Inflammatory macrophage treated with lipopolysaccharide for 4 hours (primary cell): ENCODE measurements around the gene EMC9.

Experiments
- DNase-seq: peaks from one replicate; pipeline ENCODE4 v3.0.0-alpha.2; 2020

The EMC9 gene, protein sequence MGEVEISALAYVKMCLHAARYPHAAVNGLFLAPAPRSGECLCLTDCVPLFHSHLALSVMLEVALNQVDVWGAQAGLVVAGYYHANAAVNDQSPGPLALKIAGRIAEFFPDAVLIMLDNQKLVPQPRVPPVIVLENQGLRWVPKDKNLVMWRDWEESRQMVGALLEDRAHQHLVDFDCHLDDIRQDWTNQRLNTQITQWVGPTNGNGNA

DNA sequence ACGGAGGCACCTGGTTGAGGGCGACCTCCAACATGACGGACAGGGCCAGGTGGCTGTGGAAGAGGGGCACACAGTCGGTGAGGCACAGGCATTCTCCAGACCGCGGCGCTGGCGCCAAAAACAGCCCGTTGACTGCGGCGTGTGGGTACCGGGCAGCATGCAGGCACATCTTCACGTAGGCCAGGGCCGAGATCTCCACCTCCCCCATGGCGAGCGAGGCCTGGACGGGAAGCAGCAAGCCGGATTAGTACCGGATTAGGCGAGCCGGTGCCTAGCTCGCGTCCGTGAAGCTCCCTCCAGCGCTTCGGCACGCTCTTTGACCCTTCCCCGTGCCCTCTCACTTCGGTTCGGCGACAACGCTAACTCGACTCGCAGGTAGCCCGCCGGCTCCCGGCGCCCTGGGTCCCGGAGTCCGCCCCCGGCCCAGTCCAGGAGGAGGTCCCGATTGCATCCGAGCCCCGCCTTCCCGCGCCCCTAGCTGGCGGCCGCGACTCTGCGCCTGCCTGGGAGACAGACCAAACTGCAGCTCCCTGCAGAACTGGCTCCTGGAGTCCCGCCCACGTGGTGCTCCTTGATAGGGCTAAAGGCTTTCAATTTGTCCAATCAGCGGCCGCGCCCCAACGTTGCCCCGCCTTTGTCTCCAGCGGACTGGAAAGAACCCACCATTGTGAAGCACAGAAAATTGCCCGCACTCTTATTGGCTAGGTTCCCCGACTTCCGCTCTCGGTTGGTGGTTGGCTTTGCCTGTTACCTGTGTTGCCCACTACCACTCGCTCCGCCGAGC is at the start of gene EMC9:
Gene EMC9 (minus strand): TSS at position 495 of the 784 bp plus-strand sequence. CDS start 287 bp downstream, at position 208.
- DNase-seq, result peak; percentile 100

DNA sequence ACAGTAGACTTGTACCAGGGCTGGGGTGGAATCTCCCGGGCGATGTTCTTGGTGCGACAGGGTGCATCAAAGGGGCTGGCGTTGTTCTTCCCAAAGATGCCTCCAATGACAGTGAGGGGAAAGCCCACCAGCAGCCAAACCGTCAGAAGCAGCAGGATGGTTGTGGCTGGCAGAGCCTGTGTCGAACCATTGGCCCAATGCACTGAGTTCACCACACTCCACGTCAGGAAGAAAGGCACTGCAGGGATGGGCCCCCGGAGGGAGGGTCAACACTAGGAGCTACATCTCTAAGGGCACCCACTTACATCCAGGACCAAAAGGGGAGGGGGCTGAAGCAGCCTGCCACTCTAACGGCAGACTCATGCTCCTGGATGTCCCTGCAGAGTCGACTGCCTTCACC is 49.0 kb upstream of the EMC9 start:
- no peak for DNase-seq

DNA sequence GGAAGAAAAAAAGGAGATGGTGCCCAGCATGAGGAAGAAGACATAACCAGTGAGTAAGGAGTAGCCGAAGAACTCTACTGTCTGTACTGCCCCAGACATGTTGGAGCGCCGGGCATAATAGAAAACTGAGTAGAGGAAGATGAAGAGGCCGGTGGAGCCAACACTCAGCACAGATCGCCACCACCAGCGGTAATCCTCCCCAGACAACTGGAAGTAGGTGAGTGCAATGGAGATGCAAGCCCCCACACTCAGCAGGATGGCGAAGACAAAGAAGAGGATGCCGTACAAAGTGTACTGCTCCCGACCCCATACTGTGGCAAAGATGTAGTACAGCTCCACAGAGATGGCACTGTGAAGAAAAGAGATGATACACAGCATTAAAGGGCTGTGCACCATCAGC is 48.1 kb upstream of the EMC9 start:
- DNase-seq, result no peak

DNA sequence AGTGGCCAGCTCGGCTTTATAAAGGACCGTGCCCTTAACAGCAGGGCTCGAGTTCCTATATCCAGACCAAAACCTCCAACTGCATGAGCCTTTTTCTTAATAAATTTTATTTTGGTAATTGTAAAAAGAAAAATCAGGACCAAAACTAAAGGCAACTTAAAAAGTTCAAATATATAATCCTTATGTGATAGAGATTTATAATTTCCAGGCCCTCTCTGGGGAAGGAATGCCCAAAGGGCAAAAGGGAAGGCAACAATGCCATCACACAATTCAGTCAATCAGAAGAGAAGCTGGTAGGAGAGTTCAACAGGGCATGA is 47.6 kb upstream of the EMC9 start:
- DNase-seq, result no peak

DNA sequence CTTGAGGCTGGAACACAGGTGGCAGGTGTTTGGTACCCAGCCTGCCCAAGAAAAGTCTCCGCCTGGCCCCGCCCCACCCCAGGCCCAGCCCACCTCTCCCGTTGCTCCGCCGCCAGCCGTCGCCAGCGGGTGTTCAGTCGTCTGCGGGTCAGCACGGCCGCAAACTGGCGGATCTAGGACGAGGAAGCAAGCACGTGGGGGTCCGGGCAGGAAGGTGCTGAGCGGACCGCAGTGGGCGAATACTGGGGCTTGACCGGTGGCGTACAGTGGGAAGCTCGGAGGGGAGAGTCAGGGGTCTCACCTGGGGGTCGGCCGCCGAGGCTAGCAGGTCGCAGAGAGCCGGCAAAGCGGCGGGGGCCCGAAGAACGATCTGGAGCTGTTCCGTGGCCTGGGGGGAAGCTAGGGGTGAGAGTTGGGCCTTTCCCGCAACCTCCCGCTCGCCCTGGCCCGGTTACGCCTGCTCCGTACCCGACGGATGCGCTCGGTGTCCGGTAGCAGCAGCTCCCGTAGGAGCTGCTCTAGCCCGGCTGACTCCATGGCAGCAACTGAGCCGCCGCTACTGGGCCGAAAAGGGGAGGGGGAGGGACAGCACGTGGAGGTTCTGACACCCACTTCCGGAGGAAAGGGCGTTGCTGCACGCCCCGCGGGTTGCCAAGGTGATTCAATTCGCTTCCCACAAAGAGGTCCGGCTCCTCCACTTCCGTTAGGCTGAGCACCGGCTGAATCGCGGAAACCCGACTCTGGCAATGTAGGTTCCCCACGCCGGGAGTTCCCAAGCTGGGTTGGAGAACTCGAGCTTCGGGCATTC is 47.1 kb upstream of the EMC9 start, which contains the start of gene IPO4:
Gene IPO4 (minus strand): TSS at position 566 of the 808 bp plus-strand sequence. CDS start 29 bp downstream, at position 537.
- peak; percentile 96 for DNase-seq

DNA sequence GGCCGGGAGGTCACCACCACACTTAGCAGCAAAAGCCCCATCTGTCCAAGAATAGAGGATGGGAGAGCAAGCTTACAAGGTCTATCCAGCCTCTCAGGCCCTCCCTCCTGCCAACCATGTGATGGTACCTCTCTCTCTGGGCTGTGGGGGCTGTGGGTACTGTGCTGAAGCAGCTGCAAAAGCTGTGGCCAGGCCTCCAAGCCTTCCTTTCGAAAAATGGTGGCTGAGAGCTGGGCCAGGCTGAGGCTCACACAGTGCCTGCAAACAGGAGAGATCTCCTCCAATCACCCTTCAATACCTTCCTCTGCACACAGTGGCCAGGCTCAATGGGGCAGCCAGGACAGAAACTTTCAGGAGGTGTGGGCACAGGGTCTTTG is 46.1 kb upstream of the EMC9 start:
- DNase-seq, result no peak

DNA sequence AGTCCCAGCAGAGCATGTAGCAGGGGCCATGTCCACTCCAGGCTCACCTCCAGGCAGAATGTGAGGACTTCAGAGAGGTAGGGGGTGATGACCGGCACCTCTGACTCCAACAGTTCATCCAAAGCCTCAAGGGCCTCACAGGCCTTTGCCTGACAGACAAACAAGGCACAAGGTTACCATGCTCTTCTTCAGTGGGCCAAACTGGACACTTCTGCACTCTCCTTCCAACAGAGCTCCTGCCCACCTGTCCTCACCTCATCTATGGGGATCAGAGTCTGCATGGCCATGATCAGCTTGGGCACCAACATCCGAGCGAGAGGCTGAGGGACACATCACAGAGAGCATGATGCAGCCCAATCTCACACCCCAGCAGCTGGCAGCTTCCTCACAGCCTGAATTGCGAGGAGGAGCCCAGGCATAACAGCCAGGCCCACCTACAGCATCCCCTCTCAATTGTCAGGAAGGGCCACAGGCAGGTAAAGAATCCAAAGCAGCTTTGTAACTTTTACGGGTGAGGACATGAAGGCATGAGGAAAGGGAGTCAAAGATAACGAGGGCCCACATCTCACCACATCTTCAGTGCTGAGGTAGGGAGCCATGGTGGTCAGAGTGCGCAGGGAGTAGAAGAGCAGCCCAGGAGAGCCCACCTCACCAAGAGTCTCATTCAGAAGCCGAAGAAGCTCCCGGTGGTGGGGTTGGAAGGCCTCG is 45.6 kb upstream of the EMC9 start:
- no peak for DNase-seq

DNA sequence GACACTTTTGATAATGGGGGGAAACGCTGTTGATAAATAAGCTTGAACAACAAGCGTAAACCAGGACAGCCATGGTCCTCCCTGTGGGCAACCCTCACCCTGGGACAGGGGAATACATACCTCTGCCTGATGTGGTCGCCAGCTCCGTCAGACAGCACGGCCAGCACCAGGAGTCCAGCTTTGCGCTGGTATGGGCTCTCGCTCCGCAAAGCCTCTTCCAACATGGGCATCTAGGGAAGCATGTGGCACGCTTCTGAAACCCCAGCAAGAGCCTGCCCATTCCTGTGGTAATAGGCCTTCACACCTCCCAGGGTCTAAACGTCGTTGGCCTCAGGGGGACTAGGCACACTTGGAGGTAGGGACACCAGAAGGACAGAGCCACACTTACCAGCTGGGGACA is 44.4 kb upstream of the EMC9 start:
- no peak for DNase-seq

DNA sequence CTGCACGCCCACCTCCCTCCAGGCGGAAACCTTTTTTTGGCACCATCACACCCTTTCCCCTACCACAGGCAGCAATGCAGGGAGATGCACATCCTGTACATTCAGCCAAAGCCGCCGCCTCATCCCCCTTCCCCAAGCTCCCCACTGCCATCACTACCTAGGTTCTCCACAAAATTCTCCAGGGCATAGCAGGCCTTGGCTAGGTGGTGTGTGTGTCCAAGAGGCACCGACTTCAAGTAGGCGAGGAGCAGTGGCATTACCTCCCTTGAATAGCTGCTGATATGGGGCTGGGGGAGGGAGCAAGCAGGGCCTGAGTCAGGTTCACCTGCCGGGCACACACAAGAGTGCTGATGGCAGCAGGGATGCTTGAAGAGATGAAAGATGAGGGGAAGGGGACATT is 43.6 kb upstream of the EMC9 start:
- DNase-seq, result no peak

DNA sequence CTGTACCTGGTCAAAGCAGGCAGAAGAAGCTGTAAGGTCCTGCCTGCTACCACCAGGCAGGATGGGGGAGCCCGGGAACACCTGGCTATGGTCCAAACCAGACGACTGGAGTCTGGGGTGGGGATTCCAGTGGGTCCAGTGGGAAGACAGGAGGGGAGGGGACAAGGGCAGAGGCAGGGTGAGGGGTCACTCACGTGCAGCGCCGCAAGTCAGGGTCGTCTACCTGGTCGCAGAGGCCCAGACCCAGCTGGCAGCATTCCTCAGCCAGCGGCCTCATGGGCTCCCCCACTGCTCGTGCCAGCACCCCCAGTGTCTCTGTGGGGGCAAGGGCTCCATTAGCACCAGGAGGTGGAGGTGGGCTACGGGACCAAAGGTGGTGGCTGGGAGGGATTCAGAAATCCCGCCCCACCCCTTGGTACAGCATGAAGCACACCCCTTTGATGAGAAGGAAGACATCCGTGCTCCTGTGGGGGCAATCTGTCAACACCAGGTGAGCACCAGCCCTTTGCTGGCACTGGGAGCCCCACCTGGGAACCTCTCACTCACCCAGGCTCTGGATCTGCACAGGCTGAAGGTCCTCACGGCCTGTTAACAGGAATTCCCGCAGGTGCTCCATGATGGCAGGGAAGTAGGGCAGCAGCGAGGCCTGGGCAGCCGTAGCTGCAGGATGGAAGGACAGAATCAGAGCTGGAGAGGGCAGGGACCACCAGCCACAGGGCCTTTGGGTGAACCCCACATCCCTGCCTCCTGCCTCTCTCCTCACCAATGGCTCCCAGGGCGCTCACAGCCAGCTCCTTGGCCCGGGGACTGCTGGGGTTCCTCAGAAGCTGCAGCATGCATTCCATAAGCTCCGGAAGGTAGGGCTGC is 42.9 kb upstream of the EMC9 start:
- no peak for DNase-seq

DNA sequence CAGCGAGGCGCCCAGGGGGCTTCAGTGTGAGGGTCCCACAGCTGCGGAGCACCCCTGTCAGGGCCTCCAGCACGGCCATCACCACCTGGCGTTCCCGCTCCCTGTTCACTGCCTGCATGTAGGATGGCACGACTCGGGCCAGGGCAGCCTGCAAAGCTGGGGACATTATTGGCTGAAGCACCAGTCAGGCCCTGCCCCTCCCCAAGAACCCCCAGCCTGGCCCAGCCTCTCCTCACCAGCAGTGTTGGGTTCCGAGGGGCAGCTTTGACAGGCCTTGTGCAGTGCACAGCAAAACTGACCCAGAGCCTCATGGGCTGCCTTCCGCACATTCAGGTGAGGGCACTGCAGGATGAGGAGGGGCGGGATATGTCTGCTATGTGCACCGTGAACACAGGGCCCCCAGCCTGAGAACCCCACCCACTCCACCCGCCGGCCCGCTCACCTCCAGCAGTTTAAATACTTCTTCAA is 41.7 kb upstream of the EMC9 start:
- no peak for DNase-seq

DNA sequence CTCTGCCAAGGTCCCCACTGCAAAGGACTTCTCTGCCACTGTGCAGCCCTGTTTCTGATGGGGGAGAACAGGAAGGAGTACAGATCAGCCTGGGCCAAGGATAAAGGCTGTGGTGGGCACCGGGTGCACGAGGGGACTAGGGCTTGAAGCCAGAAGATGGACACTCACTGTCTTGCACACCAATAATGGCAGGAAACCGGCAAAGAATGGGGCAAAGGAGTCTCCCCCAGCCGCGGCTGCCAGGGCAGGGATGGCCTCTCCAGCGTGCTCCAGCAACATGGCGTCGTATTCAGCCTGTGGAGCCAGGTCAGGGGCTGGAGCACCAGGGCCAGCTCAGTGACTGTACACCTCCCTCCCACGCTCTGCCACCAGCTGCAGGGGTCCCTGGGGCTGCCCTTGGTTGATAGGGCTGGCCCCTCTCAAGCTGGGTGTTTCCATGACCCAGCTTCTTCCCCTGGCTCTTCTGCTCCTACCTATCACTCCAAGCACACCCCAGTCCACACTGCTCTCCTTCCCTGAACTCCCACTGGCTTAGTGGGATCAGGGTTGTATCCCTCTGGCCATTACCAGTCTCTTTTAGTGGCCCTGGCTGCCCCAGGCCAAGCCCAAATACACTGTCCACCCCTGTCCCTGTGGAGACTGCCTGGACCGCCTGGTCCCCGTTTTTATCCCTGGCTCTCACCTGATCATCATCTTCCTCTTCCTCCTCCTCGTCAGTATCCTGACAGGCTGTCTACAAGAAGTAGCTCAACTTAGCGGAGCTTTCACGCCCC is 40.9 kb upstream of the EMC9 start:
- no peak for DNase-seq

DNA sequence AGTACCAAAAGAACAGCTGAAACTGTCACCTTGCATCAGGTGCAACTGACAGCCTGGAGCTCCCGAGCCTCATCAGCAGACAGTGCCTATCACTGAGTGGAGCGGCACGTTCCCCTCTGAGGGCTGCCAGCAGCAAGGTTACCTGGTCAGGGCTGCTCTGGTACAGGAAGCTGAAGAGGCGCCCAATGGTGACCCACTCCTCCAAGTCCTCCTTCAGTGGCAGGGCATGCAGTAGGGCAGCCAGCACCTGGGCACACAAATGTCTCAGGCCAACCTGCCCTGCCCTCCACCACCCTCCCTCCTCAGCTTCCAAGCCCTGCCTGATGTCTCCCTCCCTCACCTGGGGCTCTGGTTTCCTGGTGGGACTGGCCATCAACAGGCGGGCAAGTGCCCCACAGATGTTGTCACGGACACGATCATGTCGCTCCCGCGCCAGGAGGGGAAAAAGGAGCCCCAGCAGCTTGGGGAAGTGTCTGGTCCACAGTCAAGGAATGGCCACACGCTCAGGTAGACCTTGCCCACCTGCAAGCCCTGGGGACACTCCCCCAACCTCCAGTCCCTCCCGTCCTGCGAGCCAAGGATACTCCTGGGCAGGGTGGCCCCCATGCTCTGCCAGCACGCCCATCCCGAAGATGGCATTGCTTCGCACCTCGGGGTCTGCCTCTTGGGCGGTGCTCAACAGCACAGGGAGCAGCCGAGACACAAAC is 40.1 kb upstream of the EMC9 start:
- no peak for DNase-seq

DNA sequence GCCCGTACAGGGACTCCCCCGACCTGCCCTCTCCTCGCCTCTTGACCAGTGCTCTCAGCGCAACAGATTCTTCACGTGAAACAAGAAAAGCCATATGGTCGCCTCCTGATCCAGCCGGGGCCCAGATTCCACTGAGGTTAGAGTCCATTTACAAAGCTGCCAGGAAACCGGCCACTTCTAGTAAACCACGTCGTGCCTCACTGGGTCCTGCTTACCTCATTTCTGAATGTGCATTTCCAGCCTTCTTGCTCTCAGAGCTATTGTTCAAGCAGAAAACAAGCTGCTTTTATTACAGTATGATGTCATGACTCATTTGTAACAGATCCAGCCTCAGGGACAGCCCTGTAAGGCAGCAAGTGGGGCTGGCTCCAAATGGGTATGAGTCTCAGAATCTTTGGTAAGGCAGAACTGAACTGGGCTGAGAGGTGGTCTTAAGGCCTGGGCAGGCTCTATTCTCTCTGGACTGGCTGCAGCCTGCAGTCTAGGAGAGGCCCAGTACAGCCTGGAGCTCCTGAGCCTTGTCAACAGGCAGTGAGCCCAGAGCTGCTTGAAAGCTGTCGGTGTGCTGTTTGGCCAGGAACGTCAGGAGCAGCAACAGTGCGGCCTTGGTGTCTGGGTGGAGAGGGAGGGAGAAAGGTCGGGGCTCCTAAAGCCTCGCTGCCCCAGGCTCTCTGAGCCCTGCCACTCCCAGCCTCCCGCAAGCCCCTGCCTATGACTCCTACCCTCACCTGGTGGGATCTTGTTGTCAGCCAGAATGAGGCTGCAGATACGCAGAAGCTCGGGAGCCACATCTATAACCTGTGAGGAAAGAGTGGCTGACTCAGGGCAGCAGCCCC is 38.8 kb upstream of the EMC9 start:
- no peak for DNase-seq

DNA sequence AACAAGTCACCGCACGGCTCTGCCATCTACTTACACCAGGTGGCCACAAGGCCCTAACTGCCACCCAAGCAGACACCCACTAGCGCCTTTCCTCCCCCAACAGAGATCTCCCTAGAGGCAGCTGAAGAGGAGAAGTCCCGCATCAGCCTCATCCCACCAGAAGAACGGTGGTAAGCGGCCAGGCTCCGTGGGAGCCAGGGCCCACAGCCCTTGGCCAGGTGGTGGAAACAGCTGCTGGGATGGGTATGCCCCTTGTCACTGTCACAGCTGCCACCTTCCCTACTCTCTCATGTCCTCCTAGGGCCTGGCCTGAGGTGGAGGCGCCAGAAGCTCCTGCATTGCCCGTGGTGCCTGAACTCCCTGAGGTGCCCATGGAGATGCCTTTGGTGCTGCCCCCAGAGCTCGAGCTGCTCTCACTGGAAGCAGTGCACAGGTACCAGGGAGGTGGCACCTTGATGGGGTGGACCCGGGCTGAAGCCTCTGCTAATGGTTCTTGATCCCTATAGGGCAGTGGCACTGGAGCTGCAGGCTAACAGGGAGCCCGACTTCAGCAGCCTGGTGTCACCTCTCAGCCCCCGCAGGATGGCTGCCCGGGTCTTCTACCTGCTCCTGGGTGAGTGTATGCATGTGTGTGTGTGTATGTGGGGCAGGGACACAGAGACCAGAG is 38.0 kb upstream of the EMC9 start:
- no peak for DNase-seq

DNA sequence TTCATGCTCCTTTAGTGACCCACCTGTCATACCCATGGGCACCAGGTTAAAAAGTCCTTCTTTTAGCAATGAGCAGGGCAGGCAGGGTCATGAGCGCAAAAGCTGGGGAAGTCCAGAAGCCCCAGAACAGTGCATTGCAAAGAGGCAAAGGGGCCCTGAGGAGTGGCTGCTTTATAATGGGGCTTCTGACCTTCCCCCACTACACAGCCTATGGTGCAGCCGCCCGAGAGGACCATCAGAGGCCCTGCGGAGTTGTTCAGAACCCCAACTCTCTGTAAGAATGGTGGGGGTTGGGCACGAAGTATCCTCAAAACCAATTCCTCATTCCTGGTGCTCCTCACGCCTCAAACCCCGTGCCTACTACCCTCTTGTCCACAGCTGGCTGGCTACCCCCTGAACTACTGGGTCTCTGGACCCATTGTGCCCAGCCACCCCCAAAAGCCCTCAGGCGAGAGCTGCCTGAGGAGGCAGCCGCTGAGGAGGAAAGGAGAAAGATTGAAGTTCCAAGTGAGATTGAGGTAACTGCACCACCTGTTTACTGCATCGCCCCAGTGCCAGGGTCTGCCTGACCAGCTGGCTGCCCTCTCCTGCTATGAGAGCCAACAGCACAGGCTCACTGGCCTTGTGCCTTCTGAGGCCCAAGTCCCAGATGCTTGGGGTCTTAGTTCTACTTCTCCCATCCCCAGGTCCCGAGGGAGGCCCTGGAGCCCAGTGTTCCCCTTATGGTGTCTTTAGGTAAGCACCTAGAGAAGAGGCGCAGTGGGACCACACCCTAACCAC is 37.2 kb upstream of the EMC9 start:
- no peak for DNase-seq

DNA sequence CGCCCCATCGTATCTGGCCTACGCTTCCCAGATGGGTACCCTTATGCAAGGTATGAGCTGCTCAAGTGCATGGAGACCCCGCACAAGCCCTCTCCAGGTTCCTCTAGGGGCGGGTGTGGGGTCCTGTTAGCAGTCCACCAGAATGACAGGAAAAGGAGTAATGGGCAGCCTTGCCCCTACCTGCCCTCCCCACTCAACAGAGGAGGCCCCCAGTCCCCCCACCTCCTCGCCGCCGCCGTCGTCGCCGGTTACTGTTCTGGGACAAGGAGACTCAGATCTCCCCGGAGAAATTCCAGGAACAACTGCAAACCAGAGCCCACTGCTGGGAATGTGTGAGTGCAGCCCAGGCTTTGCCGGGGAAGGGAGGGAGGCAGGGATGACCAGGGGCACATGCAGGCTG is 36.5 kb upstream of the EMC9 start:
- DNase-seq, result no peak
